ENCODE data around the gene NAGLU.

The NAGLU gene

GRCh38 chr17:42514867-42515266 is 21.2 kb upstream of the NAGLU start:
- TF ChIP-seq CTCF (IDR thresholded peaks at IDR 0.05), result no peak

GRCh38 chr17:42517516-42517915 is 18.5 kb upstream of the NAGLU start:
- peak; percentile 98 for TF ChIP-seq CTCF (IDR thresholded peaks at IDR 0.05)

- no peak for TF ChIP-seq CTCF (IDR thresholded peaks at IDR 0.05)
These were observed 17.8 kb upstream of the NAGLU start for GRCh38 chr17:42518046-42518754.

GRCh38 chr17:42518755-42519545 is 17.1 kb upstream of the NAGLU start:
- no peak for TF ChIP-seq CTCF (IDR thresholded peaks at IDR 0.05)

- no peak for TF ChIP-seq CTCF (IDR thresholded peaks at IDR 0.05)
These were observed 16.2 kb upstream of the NAGLU start for GRCh38 chr17:42519546-42520491.

GRCh38 chr17:42520540-42520951 is 15.5 kb upstream of the NAGLU start:
- TF ChIP-seq CTCF (IDR thresholded peaks at IDR 0.05), result peak; percentile 38; the same call in 1 of the 2 replicates

- TF ChIP-seq CTCF (IDR thresholded peaks at IDR 0.05), result no peak
These were observed 15.0 kb upstream of the NAGLU start for GRCh38 chr17:42521036-42521435.

Data from LNCAP (cell line).